IPS-18c (cell line): Measurements from ENCODE around the gene GDF2.
A peak's percentile ranks its signal among the peaks of the same experiment; 100 is the strongest.

ENCODE experiments used
- H3K4me3 ChIP-seq: 2 replicates; pipeline ENCODE4 v1.7.0; 2013; ENCODE audit warnings: low read depth, mild to moderate bottlenecking, low read length, moderate library complexity; ENCODE audit not compliant: insufficient read depth
- H3K9me3 ChIP-seq: one replicate; pipeline ENCODE4 v1.6.1; 2013; ENCODE audit warnings: mild to moderate bottlenecking, low read length, moderate library complexity; ENCODE audit not compliant: control insufficient read depth, insufficient read depth

Gene GDF2

GRCh38 chr10:47288236-47288635 is 34.0 kb upstream of the GDF2 start:
- H3K4me3 ChIP-seq = no peak overlapping the region

GRCh38 chr10:47288916-47289495 is 33.2 kb upstream of the GDF2 start:
- no peaks in the 10 kb centered on the region for H3K9me3 ChIP-seq
- H3K4me3 ChIP-seq = no peak overlapping the region

More at GRCh38 chr10:47288236-47288635, 34.0 kb upstream of the GDF2 start:
- H3K9me3 ChIP-seq = no peaks in the 10 kb centered on the region

DNA sequence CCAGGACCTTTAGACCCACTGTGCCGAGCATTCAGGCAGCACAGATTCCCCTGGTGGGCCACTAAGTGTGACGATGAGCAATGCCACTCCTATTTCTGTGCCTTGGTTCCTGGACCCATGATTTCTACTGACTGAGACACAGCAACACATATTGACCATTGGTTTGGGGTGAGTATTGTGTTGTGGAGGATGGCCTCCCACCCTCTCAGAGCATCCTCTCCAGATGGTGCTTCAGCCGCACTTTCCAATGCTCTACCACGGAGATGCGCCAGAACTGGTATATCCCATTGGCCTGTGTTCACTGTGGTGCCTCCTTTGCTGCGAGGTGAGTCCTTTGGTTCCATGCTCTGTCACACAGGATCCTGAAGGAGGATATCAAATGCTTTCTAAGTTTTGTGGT is 32.3 kb upstream of the GDF2 start:
- Histone ChIP-seq H3K4me3 (no peak overlapping the region), H3K9me3 (no peaks in the 10 kb centered on the region)

GRCh38 chr10:47290338-47290737 is 31.9 kb upstream of the GDF2 start:
- H3K4me3 ChIP-seq = no peak overlapping the region
- H3K9me3 ChIP-seq = no peaks in the 10 kb centered on the region

GRCh38 chr10:47291682-47292081 is 30.6 kb upstream of the GDF2 start:
- Histone ChIP-seq H3K9me3 (no peaks in the 10 kb centered on the region), H3K4me3 (no peak overlapping the region)

DNA sequence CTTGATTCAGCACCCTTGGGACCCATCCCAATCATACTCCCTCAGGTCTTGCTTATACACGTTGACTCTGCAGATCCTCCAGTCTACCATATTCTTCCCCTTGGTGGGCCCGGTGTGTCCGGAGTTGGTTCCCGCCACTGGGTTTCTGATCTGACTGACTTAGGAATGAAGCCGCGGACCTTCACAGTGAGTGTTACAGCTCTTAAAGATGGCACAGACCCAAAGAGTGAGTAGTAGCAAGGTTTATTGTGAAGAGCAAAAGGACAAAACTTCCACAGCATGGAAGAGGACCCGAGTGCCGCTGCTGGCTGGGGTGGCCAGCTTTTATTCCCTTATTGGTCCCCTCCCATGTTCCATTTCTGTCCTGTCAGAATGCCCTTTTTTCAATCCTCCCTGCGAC is 28.2 kb upstream of the GDF2 start:
- H3K9me3 ChIP-seq = no peaks in the 10 kb centered on the region

DNA sequence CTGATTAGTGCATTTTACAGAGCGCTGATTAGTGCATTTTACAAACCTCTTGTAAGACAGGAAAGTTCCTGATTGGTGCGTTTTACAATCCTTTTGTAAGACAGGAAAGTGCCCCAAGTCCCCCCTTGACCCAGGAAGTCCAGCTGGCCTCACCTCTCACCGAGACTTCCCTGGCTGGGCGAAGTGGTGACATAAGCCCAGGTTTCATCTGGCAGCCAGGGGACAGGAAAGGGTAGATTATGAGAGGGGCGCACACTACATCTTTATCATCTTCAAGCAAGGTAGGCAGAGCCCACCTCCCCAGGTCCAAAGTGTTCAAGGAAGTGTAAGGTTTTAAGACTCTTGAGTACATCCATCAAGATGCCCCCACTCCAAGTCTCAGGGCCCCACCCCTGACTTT is 27.8 kb upstream of the GDF2 start:
- Histone ChIP-seq H3K4me3 (no peak overlapping the region), H3K9me3 (no peaks in the 10 kb centered on the region)

More for the DNA sequence above, 28.2 kb upstream of the GDF2 start:
- H3K4me3 ChIP-seq = no peak overlapping the region

DNA sequence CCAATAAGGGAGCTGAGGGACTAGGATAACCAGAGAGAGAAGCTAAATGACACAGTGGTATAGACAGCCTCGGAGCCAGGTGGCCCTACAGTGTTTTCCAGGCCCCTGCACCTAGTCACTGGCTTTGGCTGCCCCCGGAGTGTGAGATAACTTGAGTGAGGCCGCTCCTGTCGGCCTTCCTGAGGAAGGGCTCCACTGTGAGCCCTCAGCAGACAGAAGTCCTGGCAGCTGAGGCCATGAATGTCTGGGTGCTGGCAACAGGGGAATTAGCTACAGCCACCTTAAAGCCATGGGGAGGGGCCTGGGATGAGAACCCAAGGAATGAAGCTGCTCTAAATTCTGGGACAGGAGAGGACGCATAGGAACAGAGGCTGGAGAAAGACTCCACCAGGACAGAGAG is 26.8 kb upstream of the GDF2 start:
- Histone ChIP-seq H3K4me3 (no peak overlapping the region), H3K9me3 (no peaks in the 10 kb centered on the region)

GRCh38 chr10:47296156-47296894 is 25.9 kb upstream of the GDF2 start:
- Histone ChIP-seq H3K4me3 (no peak overlapping the region), H3K9me3 (no peaks in the 10 kb centered on the region)

DNA sequence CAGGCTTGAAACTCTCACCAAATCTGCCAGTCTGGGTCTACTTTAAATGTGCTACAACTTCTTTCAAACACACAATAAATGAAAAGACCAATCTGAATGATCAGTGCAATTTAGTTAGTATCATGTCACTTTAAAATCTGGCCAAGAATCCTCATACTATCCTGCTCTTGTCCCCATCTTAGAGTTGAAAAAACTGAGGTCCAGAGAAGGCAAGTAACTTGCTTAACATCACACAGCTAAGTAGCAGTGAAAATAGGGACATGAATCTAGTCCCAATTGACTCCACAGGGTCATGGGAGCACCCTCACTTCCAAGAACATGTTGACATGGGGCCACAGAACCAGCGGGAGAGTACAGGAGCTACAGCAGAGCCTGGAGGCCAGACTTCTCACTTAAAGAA is 25.3 kb upstream of the GDF2 start:
- H3K4me3 ChIP-seq = no peak overlapping the region
- H3K9me3 ChIP-seq = no peaks in the 10 kb centered on the region

- Histone ChIP-seq H3K4me3 (no peak overlapping the region), H3K9me3 (no peaks in the 10 kb centered on the region)
Measured at GRCh38 chr10:47297866-47298540, 24.3 kb upstream of the GDF2 start.

DNA sequence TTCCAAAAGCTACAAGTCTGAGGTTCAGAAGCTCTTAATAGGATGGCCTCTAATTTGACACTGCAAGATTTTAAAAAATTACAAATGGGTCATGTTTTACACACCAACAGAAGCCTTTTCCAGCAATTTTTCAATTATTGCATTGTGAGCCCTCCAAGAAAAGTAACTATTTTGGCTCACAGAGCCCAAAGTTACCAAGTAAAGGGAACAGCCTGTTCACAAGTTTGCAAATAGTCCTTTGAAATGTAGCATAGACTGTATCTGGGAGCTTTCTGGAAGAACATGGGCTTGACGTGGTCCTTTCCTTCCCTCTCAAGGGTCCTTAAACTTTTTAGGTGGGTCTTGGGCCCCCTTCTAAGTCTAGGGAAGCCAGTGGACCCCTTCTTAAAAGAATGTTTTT is 23.5 kb upstream of the GDF2 start:
- no peak overlapping the region for H3K4me3 ChIP-seq
- H3K9me3 ChIP-seq = no peaks in the 10 kb centered on the region

- peak within 1 kb of the TSS; percentile 47 for H3K4me3 ChIP-seq
Measured at GRCh38 chr10:47299611-47300428, 22.4 kb upstream of the GDF2 start, which contains the start of gene GDF10. TSS of gene GDF10 (plus strand) at chr10:47300197. CDS start at chr10:47300652, 455 bp downstream.

GRCh38 chr10:47300429-47300931 is 21.8 kb upstream of the GDF2 start:
- Histone ChIP-seq H3K9me3 (no peaks in the 10 kb centered on the region), H3K4me3 (peak overlapping the region; percentile 47)

More at GRCh38 chr10:47299611-47300428, 22.4 kb upstream of the GDF2 start, which contains the start of gene GDF10:
- no peaks in the 10 kb centered on the region for H3K9me3 ChIP-seq

DNA sequence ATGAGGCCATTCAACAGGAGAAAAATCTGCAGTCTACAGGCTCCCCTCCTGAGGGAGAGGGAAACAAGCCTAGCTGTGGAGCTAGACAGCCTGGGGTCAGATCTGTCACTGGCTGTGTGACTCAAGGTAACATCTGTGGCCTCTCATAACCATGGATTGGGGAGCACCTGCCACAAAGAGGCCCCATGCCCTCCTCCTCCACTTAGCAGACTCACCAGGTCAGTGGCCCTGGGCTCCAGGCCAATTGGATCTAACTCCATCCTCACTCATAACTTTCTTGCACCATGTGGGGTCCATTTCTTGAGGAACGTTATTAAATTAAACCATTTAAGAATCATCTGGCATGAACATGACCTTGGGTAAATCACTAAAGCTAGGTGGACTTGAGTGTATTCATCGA is 20.4 kb upstream of the GDF2 start:
- Histone ChIP-seq H3K4me3 (no peak overlapping the region), H3K9me3 (no peaks in the 10 kb centered on the region)

DNA sequence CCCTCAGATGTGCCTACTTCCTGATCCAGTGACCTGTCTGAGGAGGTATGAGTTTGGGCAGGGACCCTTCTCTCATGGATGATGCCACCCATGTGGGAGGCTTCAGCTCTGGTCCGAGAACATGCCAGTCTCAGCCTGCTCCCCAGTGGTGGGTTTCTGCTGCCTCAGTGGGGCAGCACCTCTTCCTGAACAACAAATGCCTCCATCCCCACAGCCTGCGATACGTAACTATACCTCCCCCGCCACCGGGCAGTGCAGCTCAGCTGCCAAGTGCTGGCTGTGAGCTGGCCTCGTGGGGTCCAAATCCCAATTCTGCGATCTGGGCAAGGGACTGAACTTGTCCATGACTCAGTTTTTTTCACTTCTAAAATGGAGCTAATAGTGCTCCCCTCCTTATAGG is 19.1 kb upstream of the GDF2 start:
- H3K9me3 ChIP-seq = no peaks in the 10 kb centered on the region
- no peak overlapping the region for H3K4me3 ChIP-seq

GRCh38 chr10:47303866-47304265 is 18.4 kb upstream of the GDF2 start:
- H3K9me3 ChIP-seq = no peaks in the 10 kb centered on the region
- no peak overlapping the region for H3K4me3 ChIP-seq
